Liver (tissue), 3 donors: ENCODE data around the gene RANGAP1.

Experiments
- ATF3 ChIP-seq: IDR thresholded peaks from 2 replicates; pipeline ENCODE4 v1.6.1; 2016; ENCODE audit warnings: antibody characterized with exemption
- CTCF ChIP-seq: fragments of 150-350 bp; IDR thresholded peaks from 2 replicates; pipeline ENCODE4 v1.5.1; 2017; ENCODE audit warnings: improper control_type of control experiment, low read depth, low read length; ENCODE audit not compliant: missing input control
- FOXA2 ChIP-seq: IDR thresholded peaks from 2 replicates; pipeline ENCODE4 v1.6.1; 2016; ENCODE audit warnings: antibody characterized with exemption
- GABPA ChIP-seq, 2 donors: IDR thresholded peaks in 1 of 2; conservative IDR thresholded peaks in 1 of 2; 2 replicates each; pipeline ENCODE4 v1.6.1; 2016; ENCODE audit warnings: antibody characterized with exemption in 2 of 2, mild to moderate bottlenecking in 1 of 2, moderate library complexity in 1 of 2
- HNF4A ChIP-seq, 2 donors: conservative IDR thresholded peaks; 2 replicates each; pipeline ENCODE4 v1.6.1; 2016; ENCODE audit warnings: antibody characterized with exemption in 2 of 2, mild to moderate bottlenecking in 2 of 2
- HNF4G ChIP-seq: IDR thresholded peaks from 2 replicates; pipeline ENCODE4 v1.6.1; 2016; ENCODE audit warnings: antibody characterized with exemption
- JUND ChIP-seq, 2 donors: IDR thresholded peaks; 2 replicates each; pipeline ENCODE4 v1.6.1; 2016; ENCODE audit warnings: antibody characterized with exemption in 2 of 2
- MAX ChIP-seq: IDR thresholded peaks from 2 replicates; pipeline ENCODE4 v1.6.1; 2016; ENCODE audit warnings: antibody characterized with exemption
- RAD21 ChIP-seq, 2 donors: IDR thresholded peaks; 2 replicates each; pipeline ENCODE4 v1.6.1; 2016; ENCODE audit warnings: antibody characterized with exemption in 2 of 2, mild to moderate bottlenecking in 2 of 2
- REST ChIP-seq: IDR thresholded peaks from 2 replicates; pipeline ENCODE4 v1.6.1; 2016; ENCODE audit warnings: antibody characterized with exemption, mild to moderate bottlenecking
- RXRA ChIP-seq, 2 donors: IDR thresholded peaks; 2 replicates each; pipeline ENCODE4 v1.6.1; 2017 to 2018; ENCODE audit warnings: antibody characterized with exemption in 2 of 2, mild to moderate bottlenecking in 1 of 2
- SP1 ChIP-seq: IDR thresholded peaks from 2 replicates; pipeline ENCODE4 v1.6.1; 2018; ENCODE audit warnings: antibody characterized with exemption, mild to moderate bottlenecking
- TAF1 ChIP-seq: conservative IDR thresholded peaks from 2 replicates; pipeline ENCODE4 v1.6.1; 2016; ENCODE audit warnings: antibody characterized with exemption, mild to moderate bottlenecking
- YY1 ChIP-seq: IDR thresholded peaks from 2 replicates; pipeline ENCODE4 v1.6.1; 2016; ENCODE audit warnings: antibody characterized with exemption, mild to moderate bottlenecking
- donor health status: healthy.
- donor health status: healthy.

- TF ChIP-seq RAD21 (IDR thresholded peaks at IDR 0.05) = no peak
- TF ChIP-seq YY1 = no peak
- TF ChIP-seq REST = no peak
- TF ChIP-seq CTCF = no peak
- TF ChIP-seq SP1 = no peak
- no peak for TF ChIP-seq GABPA (IDR thresholded peaks at IDR 0.05 in 1 of 2, conservative IDR thresholded peaks at IDR 0.05 in 1 of 2)
- TF ChIP-seq MAX = no peak
- TF ChIP-seq TAF1 = no peak
- TF ChIP-seq HNF4G = no peak
- TF ChIP-seq JUND (IDR thresholded peaks at IDR 0.05) = no peak
- TF ChIP-seq RXRA (IDR thresholded peaks at IDR 0.05) = no peak
- no peak for TF ChIP-seq FOXA2
- no peak for TF ChIP-seq ATF3
- TF ChIP-seq HNF4A (conservative IDR thresholded peaks at IDR 0.05) = no peak
Observed at GRCh38 chr22:41267958-41268357, 18.0 kb downstream of the RANGAP1 start.
